GM18505 (cell line): ENCODE results near the gene EPYC.

Source experiments
- ATAC-seq: cut with Tn5 transposase; IDR thresholded peaks from one replicate; pipeline ENCODE4 v1.9.1; 2021; ENCODE audit not compliant: unreplicated experiment
- POLR2A ChIP-seq: IDR thresholded peaks from 4 replicates; pipeline ENCODE4 v1.6.1; 2011; ENCODE audit warnings: borderline replicate concordance; ENCODE audit not compliant: insufficient read depth, insufficient read length; ENCODE audit errors: extremely low read depth

The EPYC gene

DNA sequence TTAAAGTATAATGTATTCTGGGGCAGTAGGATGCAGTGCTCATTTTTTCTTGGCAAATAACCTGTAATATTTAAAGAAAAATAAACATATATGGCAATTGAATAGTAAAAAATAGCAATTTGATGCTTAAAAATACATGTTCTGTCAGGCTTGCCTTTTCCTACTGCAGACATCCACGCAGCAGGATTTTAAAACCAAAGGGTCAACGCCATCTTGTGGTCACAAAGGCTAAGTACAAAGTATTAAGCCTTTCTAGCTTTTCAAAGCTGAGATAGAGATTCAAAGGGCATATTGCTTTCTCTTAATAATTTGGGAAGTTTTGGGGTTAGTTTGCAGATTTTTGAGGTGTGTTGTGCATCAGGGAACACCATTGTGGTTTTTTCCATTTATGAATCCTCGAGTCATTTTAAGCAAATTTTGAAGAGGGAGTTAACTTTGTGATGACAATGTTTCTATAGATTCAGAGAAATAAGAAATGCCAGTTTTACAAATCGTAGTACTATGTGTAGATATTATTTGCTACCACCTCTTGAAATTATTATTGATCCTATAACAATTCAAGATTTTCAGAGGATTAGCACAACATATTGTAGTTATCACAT is 45.1 kb downstream of the EPYC start:
- ATAC-seq = peak; percentile 71
- no peak for TF ChIP-seq POLR2A

DNA sequence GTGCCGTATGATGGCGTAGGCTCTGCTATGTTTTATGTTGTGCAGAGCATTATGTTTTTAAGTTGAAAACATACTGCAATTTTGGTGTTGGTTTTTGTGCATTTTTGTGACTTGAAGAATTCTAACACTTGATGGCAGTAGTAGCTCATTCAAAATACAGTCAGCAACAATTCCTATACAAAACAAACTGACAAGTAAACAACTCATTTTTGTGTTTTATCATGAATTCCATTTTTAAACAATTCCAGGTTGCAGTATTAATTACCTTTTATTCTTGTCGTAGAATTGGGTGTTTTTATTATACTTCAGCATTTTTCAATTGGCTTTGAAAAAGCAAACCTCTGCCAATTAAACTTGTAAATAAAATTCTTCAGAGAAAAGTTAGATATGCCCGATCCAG is 45.7 kb downstream of the EPYC start:
- ATAC-seq = no peak
- no peak for TF ChIP-seq POLR2A

DNA sequence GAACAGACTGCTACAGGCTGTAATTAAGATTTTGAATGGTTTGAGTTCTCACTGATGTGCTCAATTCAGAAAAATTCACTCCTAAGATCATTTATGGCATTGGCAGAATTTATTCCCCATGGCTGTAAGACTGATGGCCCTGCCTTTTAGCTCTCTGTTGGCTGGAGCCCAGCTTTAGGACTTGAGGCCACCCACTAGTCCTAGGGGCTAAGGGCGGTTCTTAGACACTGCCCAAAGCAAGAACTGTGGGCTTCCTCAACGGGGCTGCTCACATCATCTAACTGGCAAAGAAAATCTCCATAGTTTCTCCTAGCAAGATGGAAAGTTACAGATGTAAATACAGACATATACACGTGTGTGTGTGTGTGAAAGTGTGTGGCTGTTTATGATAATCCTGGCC is 46.4 kb downstream of the EPYC start:
- no peak for ATAC-seq
- TF ChIP-seq POLR2A = no peak

DNA sequence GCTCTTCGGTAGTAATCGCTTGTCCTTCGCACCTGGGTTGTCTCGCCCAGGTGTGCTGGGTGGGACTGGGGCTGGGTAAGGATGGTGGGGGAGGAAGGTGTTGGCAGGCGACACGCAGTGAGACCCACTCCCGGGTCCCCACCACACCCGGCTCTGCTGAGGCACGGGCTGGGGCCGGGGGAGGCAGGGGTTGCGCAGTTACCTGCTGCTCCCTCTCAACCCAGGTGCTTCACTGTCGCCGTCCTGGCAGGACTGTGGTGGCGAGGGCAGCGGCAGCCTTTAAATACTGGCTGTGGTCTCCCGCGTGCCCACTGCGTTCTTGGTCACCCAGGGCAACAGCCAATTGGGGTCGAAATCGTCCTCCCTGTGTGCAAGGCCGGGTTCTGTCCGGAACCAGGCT is 49.9 kb downstream of the EPYC start, which contains the start of gene CCER1:
Gene CCER1 (minus strand): TSS at position 256 of the 400 bp plus-strand sequence. CDS start 434 bp downstream, outside the sequence.
- no peak for TF ChIP-seq POLR2A

GRCh38 chr12:90954428-90954827 is 50.3 kb downstream of the EPYC start:
- no peak for ATAC-seq
- no peak for TF ChIP-seq POLR2A

More for the DNA sequence above, 49.9 kb downstream of the EPYC start, which contains the start of gene CCER1:
- no peak for ATAC-seq

GRCh38 chr12:90953956-90954421 is 50.8 kb downstream of the EPYC start:
- TF ChIP-seq POLR2A = no peak

DNA sequence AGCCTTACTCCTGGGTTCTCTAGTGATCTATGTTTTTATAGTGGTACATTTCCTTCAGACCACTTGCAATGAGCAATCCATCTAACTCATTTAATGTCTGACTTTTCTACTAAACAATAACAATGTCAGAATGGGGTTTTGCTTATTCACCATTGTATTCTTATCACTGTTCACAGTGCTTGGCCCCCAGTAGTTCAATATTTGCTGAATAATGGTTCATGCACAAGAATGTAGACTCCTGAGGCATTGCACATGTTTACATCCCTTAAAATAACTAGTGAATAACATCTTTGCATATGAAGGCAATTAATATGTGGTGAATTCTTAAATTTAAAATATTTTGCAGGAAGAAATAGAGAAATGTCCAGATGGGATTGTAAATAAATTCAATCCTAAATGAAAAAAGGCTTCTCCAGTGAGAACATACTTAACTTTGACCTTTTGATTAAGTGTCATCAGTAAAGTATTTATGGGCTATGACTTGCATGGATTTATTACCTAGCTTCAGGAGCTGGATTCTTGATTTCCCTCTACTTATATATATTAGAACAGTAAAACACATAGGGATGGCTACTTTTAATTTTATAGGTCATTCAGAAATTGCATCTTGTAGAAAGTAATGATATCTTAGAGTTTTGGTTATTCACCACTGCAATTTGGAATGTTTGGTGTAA is 53.2 kb downstream of the EPYC start:
- ATAC-seq = no peak
- no peak for TF ChIP-seq POLR2A

More at GRCh38 chr12:90953956-90954421, 50.8 kb downstream of the EPYC start:
- peak; percentile 86 for ATAC-seq

- TF ChIP-seq POLR2A = no peak
- no peak for ATAC-seq
Measured at GRCh38 chr12:90947869-90948268, 56.9 kb downstream of the EPYC start.

GRCh38 chr12:90945070-90945649 is 59.6 kb downstream of the EPYC start:
- peak; percentile 69 for ATAC-seq
- no peak for TF ChIP-seq POLR2A

GRCh38 chr12:90943255-90943654 is 61.5 kb downstream of the EPYC start:
- no peak for ATAC-seq
- TF ChIP-seq POLR2A = no peak

DNA sequence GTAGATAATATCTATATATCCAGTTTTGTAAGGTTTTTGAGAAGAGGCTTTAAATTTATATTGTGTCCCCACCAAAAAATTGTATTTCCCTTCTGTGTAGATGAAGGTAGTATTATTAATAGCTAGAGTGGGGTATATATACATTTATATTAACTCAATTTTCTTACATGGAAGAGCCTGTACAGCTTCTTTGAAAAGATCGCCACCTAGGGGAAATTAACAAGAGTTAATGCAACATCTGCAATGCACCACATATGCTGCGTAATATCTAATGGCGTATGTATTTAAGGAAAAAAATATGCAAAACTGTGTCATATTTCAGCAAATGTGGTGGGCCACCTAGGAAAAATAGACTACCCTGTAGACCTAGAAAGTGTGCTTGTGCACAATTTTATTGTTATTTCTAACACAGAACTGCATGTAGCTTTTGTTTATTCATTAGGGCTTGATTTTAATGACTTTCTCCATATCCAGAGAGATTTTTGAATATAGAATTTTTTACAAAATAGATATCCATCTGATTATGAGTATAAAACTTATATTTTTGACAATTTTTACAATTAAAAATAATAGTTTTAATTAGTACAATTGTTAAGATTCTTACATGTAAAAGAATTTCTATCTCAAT is 63.8 kb downstream of the EPYC start:
- no peak for TF ChIP-seq POLR2A
- peak; percentile 62 for ATAC-seq

DNA sequence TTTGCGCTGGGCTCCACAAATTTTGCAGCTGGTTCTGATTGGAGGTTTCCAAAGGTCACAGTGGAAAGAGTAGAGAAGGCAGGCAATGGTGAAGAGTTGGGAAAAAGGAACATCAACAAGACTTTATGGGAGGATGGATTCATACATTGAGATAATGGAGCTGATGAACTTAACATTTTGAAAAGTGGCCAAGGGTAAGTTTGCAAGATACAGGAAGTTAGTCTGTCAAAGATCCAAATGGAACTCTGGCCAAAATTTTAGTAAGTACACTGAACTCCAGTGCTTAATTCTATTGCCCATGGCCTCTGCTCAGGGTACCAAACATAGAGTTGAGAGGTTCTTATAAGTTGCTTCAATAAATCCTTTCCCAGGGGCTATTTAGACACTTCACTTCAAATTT is 65.4 kb downstream of the EPYC start:
- TF ChIP-seq POLR2A = no peak
- ATAC-seq = no peak

DNA sequence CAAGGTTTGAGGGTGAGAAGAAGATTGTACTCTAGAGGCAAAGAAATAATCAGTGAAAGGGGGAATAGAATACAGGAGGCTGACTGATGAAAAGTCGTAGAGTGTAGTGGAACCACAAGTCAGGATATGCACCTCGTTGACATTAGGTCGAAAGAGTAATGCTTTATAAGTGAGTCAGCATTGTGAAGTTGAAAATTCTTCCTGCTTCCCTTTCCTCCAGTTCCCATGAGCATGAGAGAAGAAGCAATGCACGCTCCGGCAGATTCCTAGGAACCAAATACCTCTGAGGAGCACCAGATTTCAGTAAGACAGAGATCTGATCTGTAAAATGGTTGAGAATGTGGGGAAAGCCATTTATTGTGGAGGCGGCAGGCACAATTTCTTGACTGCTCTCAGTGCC is 66.3 kb downstream of the EPYC start:
- no peak for ATAC-seq
- TF ChIP-seq POLR2A = no peak
